Liver (tissue), 9 donors: Measurements from ENCODE around the gene PTAR1. TPM values are rescaled to one million over a fixed set of nuclear protein-coding genes. Genes with fewer than 3 reads are reported as not detected.

ENCODE experiments used
- DNase-seq: peaks from one replicate; pipeline ENCODE4 v3.0.0-alpha.2; 2017; ENCODE audit warnings: low spot score
- H3K27ac ChIP-seq, 2 donors: one replicate each; pipeline ENCODE4 v1.7.0; 2013; ENCODE audit warnings: inconsistent platforms in 2 of 2, low read length in 2 of 2, control low read depth in 1 of 2, low read depth in 1 of 2, mild to moderate bottlenecking in 1 of 2
- H3K27me3 ChIP-seq, 4 donors: one replicate each; pipeline versions ENCODE4 v1.6.1 to v1.7.0; 2013; ENCODE audit warnings: low read length in 3 of 4, inconsistent platforms in 1 of 4, mild to moderate bottlenecking in 1 of 4, moderate library complexity in 1 of 4; ENCODE audit not compliant: control insufficient read depth in 4 of 4, insufficient read depth in 4 of 4
- H3K36me3 ChIP-seq, 4 donors: one replicate each; pipeline versions ENCODE4 v1.6.1 to v1.7.0; 2013; ENCODE audit warnings: low read length in 3 of 4, mild to moderate bottlenecking in 3 of 4, low read depth in 1 of 4, moderate library complexity in 1 of 4; ENCODE audit not compliant: control insufficient read depth in 4 of 4, insufficient read depth in 3 of 4
- H3K4me1 ChIP-seq, 4 donors: one replicate each; pipeline versions ENCODE4 v1.6.1 to v1.7.0; 2013; ENCODE audit warnings: low read length in 3 of 4, mild to moderate bottlenecking in 3 of 4, moderate library complexity in 1 of 4; ENCODE audit not compliant: control insufficient read depth in 4 of 4, insufficient read depth in 4 of 4
- H3K4me3 ChIP-seq, 3 donors: one replicate each; pipeline versions ENCODE4 v1.6.1 to v1.7.0; 2013; ENCODE audit warnings: low read length in 3 of 3, control low read depth in 1 of 3, low read depth in 1 of 3, mild to moderate bottlenecking in 1 of 3
- H3K9ac ChIP-seq, 2 donors: one replicate each; pipeline ENCODE4 v1.7.0; 2013; ENCODE audit warnings: low read length in 2 of 2, mild to moderate bottlenecking in 2 of 2, moderate library complexity in 2 of 2, control low read depth in 1 of 2, low read depth in 1 of 2
- H3K9me3 ChIP-seq, 4 donors: one replicate each; pipeline versions ENCODE4 v1.6.1 to v1.7.0; 2013; ENCODE audit warnings: low read length in 3 of 4; ENCODE audit not compliant: control insufficient read depth in 4 of 4
- EGR1 ChIP-seq, 2 donors: IDR thresholded peaks; 2 replicates each; pipeline ENCODE4 v1.6.1; 2016 to 2018; ENCODE audit warnings: antibody characterized with exemption in 2 of 2, low read depth in 2 of 2
- FOXA2 ChIP-seq: IDR thresholded peaks from 2 replicates; pipeline ENCODE4 v1.6.1; 2016; ENCODE audit warnings: antibody characterized with exemption
- GABPA ChIP-seq, 2 donors: IDR thresholded peaks in 1 of 2; conservative IDR thresholded peaks in 1 of 2; 2 replicates each; pipeline ENCODE4 v1.6.1; 2016; ENCODE audit warnings: antibody characterized with exemption in 2 of 2, mild to moderate bottlenecking in 1 of 2, moderate library complexity in 1 of 2
- HNF4A ChIP-seq, 2 donors: conservative IDR thresholded peaks; 2 replicates each; pipeline ENCODE4 v1.6.1; 2016; ENCODE audit warnings: antibody characterized with exemption in 2 of 2, mild to moderate bottlenecking in 2 of 2
- HNF4G ChIP-seq: IDR thresholded peaks from 2 replicates; pipeline ENCODE4 v1.6.1; 2016; ENCODE audit warnings: antibody characterized with exemption
- JUND ChIP-seq, 2 donors: IDR thresholded peaks; 2 replicates each; pipeline ENCODE4 v1.6.1; 2016; ENCODE audit warnings: antibody characterized with exemption in 2 of 2
- NR2F2 ChIP-seq: IDR thresholded peaks from 2 replicates; pipeline ENCODE4 v1.6.1; 2016; ENCODE audit warnings: antibody characterized with exemption
- RAD21 ChIP-seq, 2 donors: IDR thresholded peaks; 2 replicates each; pipeline ENCODE4 v1.6.1; 2016; ENCODE audit warnings: antibody characterized with exemption in 2 of 2, mild to moderate bottlenecking in 2 of 2
- REST ChIP-seq: IDR thresholded peaks from 2 replicates; pipeline ENCODE4 v1.6.1; 2016; ENCODE audit warnings: antibody characterized with exemption, mild to moderate bottlenecking
- RXRA ChIP-seq, 2 donors: IDR thresholded peaks; 2 replicates each; pipeline ENCODE4 v1.6.1; 2017 to 2018; ENCODE audit warnings: antibody characterized with exemption in 2 of 2, mild to moderate bottlenecking in 1 of 2
- SP1 ChIP-seq: IDR thresholded peaks from 2 replicates; pipeline ENCODE4 v1.6.1; 2018; ENCODE audit warnings: antibody characterized with exemption, mild to moderate bottlenecking
- TAF1 ChIP-seq: conservative IDR thresholded peaks from 2 replicates; pipeline ENCODE4 v1.6.1; 2016; ENCODE audit warnings: antibody characterized with exemption, mild to moderate bottlenecking
- YY1 ChIP-seq: IDR thresholded peaks from 2 replicates; pipeline ENCODE4 v1.6.1; 2016; ENCODE audit warnings: antibody characterized with exemption, mild to moderate bottlenecking
- WGBS: extraction: QIAGEN DNeasy Blood & Tissue Kit; methylation state at CpG from one replicate; pipeline ENCODE4 v1.1.7; 2013; 5-methylcytosine and 5-hydroxymethylcytosine counted together
- polyA plus RNA-seq, 2 donors: library from polyadenylated mRNA; stranded (reverse) in 1 of 2; unstranded in 1 of 2; fragments of 200-250 nt in 1 of 2; fragments of >200 nt in 1 of 2; fragmentation: Nextera tagmentation in 1 of 2; extraction: Ambion mirVana in 1 of 2; gene quantifications; one replicate each; pipeline versions ENCODE4 v1.2.1 to v1.2.3, GENCODE V29; 2013 to 2015
- total RNA-seq, 2 donors: library from RNA; depleted of rRNA; stranded (reverse); fragments of >200 nt; gene quantifications; one replicate each; pipeline ENCODE4 v1.2.3, GENCODE V29; 2014
- TF ChIP-seq, protein P1 (sequence below): IDR thresholded peaks from 2 replicates; pipeline ENCODE4 v1.6.1; 2016; ENCODE audit warnings: antibody characterized with exemption
- TF ChIP-seq, protein P2 (sequence below): fragments of 150-350 bp; IDR thresholded peaks from 2 replicates; pipeline ENCODE4 v1.5.1; 2017; ENCODE audit warnings: improper control_type of control experiment, low read depth, low read length; ENCODE audit not compliant: missing input control
- TF ChIP-seq, protein P3 (sequence below): IDR thresholded peaks from 2 replicates; pipeline ENCODE4 v1.6.1; 2016; ENCODE audit warnings: antibody characterized with exemption
- TF ChIP-seq, protein P4 (sequence below): IDR thresholded peaks from 2 replicates; pipeline ENCODE4 v1.6.1; 2016; ENCODE audit warnings: antibody characterized with exemption
- donor health status: healthy.
- donor health status: healthy.
- donor health status: healthy.
- donor health status: healthy.
- donor health status: healthy.

PTAR1 gene
- total and polyA plus RNA-seq, 4 donors = 5.4 to 67.9 (median 28.7) TPM

DNA sequence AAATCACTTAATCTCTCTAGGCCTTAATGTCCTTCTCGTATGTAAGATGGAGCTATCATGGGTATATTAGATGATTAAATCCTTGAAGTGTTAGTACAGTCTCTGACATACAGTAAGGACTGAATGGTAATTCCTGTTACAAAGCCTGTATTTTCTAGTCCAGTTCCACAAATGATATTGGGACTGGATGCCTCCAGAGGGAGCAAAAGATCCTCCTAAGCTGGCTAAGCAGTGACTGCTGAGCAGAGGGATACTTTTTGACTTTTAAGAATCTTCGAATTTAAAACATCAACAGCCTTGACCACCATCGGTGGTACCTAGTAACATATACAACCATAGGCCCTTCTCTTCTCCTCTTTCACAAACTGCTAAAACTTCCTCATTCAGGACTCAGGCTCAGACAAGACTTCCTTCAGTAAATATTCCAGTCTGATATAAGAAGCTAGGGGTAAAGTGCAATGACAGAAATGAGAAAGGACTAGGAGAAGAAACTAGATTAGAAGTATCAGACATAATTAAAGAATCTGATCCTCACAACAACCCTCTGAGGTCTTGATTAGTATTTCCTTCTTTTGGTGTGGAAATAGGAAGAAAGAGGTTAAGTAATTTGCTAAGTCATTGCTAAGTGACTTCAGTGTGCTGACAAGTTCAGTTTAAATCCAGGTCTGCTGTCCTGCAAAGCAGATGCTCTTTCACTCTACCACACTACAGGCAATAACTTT is 13.9 kb downstream of the PTAR1 start:
- no peaks in the 10 kb centered on the region for H3K9me3 ChIP-seq
- peak overlapping the region in 1 of 2 donors; percentile 17 for H3K27ac ChIP-seq
- peaks cover 13 to 47% (median 32%) of the 10 kb centered on the region in 4 donors for H3K4me1 ChIP-seq
- 55% methylated on average over 3 of the region's 3 CpGs for WGBS
- H3K4me3 ChIP-seq = no peak overlapping the region
- peaks cover 0 to 5% (median 0%) of the 10 kb centered on the region in 4 donors for H3K36me3 ChIP-seq
- TF ChIP-seq HNF4G = no peak
- no peak for TF ChIP-seq EGR1 (IDR thresholded peaks at IDR 0.05; ENCODE audit: low read depth in 2 of 2)
- TF ChIP-seq TAF1 = no peak
- TF ChIP-seq, protein P1, sequence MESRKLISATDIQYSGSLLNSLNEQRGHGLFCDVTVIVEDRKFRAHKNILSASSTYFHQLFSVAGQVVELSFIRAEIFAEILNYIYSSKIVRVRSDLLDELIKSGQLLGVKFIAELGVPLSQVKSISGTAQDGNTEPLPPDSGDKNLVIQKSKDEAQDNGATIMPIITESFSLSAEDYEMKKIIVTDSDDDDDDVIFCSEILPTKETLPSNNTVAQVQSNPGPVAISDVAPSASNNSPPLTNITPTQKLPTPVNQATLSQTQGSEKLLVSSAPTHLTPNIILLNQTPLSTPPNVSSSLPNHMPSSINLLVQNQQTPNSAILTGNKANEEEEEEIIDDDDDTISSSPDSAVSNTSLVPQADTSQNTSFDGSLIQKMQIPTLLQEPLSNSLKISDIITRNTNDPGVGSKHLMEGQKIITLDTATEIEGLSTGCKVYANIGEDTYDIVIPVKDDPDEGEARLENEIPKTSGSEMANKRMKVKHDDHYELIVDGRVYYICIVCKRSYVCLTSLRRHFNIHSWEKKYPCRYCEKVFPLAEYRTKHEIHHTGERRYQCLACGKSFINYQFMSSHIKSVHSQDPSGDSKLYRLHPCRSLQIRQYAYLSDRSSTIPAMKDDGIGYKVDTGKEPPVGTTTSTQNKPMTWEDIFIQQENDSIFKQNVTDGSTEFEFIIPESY = no peak
- peak; percentile 24 for TF ChIP-seq RAD21 (IDR thresholded peaks at IDR 0.05)
- TF ChIP-seq, protein P2, sequence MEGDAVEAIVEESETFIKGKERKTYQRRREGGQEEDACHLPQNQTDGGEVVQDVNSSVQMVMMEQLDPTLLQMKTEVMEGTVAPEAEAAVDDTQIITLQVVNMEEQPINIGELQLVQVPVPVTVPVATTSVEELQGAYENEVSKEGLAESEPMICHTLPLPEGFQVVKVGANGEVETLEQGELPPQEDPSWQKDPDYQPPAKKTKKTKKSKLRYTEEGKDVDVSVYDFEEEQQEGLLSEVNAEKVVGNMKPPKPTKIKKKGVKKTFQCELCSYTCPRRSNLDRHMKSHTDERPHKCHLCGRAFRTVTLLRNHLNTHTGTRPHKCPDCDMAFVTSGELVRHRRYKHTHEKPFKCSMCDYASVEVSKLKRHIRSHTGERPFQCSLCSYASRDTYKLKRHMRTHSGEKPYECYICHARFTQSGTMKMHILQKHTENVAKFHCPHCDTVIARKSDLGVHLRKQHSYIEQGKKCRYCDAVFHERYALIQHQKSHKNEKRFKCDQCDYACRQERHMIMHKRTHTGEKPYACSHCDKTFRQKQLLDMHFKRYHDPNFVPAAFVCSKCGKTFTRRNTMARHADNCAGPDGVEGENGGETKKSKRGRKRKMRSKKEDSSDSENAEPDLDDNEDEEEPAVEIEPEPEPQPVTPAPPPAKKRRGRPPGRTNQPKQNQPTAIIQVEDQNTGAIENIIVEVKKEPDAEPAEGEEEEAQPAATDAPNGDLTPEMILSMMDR = peak; percentile 6
- TF ChIP-seq FOXA2 = no peak
- TF ChIP-seq, protein P3, sequence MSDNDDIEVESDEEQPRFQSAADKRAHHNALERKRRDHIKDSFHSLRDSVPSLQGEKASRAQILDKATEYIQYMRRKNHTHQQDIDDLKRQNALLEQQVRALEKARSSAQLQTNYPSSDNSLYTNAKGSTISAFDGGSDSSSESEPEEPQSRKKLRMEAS = no peak
- no peak for TF ChIP-seq NR2F2
- no peak for TF ChIP-seq JUND (IDR thresholded peaks at IDR 0.05)
- no peak for TF ChIP-seq HNF4A (conservative IDR thresholded peaks at IDR 0.05)
- TF ChIP-seq, protein P4, sequence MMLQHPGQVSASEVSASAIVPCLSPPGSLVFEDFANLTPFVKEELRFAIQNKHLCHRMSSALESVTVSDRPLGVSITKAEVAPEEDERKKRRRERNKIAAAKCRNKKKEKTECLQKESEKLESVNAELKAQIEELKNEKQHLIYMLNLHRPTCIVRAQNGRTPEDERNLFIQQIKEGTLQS = no peak
- no peak for TF ChIP-seq GABPA (IDR thresholded peaks at IDR 0.05 in 1 of 2, conservative IDR thresholded peaks at IDR 0.05 in 1 of 2)
- no peak for TF ChIP-seq RXRA (IDR thresholded peaks at IDR 0.05)
- no peak for TF ChIP-seq SP1
- no peak for TF ChIP-seq YY1
- no peak for DNase-seq
- no peak overlapping the region for H3K9ac ChIP-seq
- no peaks in the 10 kb centered on the region for H3K27me3 ChIP-seq

DNA sequence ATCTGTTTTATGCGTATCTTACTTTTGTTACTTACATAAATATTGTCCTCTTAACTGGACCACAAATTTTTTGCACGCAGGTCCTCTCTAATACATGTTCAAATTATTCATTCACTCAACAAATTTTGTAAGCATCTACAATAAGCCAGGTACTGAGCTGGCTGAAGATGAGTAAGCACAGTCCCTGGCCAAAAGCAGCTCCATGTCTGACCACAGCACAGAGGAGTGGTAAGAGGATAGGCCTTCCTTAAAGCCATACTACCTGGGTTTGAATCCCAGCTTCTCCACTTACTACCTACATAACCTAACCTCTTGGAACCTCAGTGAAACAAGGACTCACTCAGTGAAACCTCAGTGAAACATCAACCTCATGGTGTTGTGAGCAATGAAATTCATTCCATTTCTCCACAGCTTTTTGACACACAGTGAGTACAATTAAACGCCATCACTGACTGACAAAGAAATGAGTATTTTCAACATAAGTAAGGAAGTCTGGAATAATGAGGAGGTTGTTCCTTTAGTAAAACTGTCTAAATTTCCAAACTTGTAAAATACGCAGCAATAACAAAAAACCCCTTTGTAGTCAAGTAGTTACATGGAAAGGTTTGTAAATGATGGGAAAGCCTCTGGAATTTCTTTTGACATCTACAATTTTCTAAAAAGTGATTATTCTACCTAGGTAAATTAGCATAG is 15.0 kb downstream of the PTAR1 start:
- TF ChIP-seq REST (no peak), JUND (IDR thresholded peaks at IDR 0.05) (no peak), YY1 (no peak)
- Histone ChIP-seq H3K36me3 (peaks cover 0 to 6% (median 0%) of the 10 kb centered on the region in 4 donors), H3K27ac (no peak overlapping the region), H3K9ac (no peak overlapping the region), H3K27me3 (no peaks in the 10 kb centered on the region), H3K4me1 (peaks cover 11 to 44% (median 32%) of the 10 kb centered on the region in 4 donors), H3K4me3 (no peak overlapping the region), H3K9me3 (no peaks in the 10 kb centered on the region)
- 98% methylated on average over 4 of the region's 4 CpGs for WGBS
- DNase-seq = no peak
